Karpas-422 (cell line): ENCODE results near the gene LDLRAD2. TPM values are rescaled to one million over a fixed set of nuclear protein-coding genes. Genes with fewer than 3 reads are reported as not detected.
"Not testable (repeated sequence)": the region's sequence is repeated elsewhere in the genome, so short reads cannot be mapped to it uniquely, and the experiment has no call there.

Source experiments
- DNase-seq: peaks from one replicate; pipeline ENCODE4 v3.0.0-alpha.2; 2015
- H2AFZ ChIP-seq: fragments of 200-600 bp; sonication (generic); 2 replicates; pipeline ENCODE4 v1.6.1; 2014; ENCODE audit warnings: antibody characterized with exemption, low read length, mixed read lengths
- H3K27ac ChIP-seq: fragments of 200-600 bp; sonication (generic); 2 replicates; pipeline ENCODE4 v1.5.1; 2014; ENCODE audit warnings: mild to moderate bottlenecking, low read length, moderate library complexity
- H3K27me3 ChIP-seq: fragments of 200-600 bp; sonication (generic); 2 replicates; pipeline ENCODE4 v1.6.1; 2014; ENCODE audit warnings: low read length, mixed read lengths
- H3K36me3 ChIP-seq: fragments of 200-600 bp; sonication (generic); 2 replicates; pipeline ENCODE4 v1.6.1; 2014; ENCODE audit warnings: low read length, mixed read lengths; ENCODE audit not compliant: insufficient read depth
- H3K4me1 ChIP-seq: fragments of 200-600 bp; sonication (generic); 2 replicates; pipeline ENCODE4 v1.6.1; 2014; ENCODE audit warnings: mild to moderate bottlenecking, low read length, mixed read lengths
- H3K4me2 ChIP-seq: fragments of 200-600 bp; sonication (generic); 2 replicates; pipeline ENCODE4 v1.6.1; 2014; ENCODE audit warnings: low read length, low read depth, mild to moderate bottlenecking; ENCODE audit not compliant: poor library complexity, severe bottlenecking
- H3K4me3 ChIP-seq: fragments of 200-600 bp; sonication (generic); 2 replicates; pipeline ENCODE4 v1.5.1; 2014; ENCODE audit warnings: mild to moderate bottlenecking, antibody characterized with exemption, low read length, mixed read lengths
- H3K79me2 ChIP-seq: fragments of 200-600 bp; sonication (generic); 2 replicates; pipeline ENCODE4 v1.6.1; 2014; ENCODE audit warnings: mild to moderate bottlenecking, low read length, mixed read lengths
- H3K9ac ChIP-seq: fragments of 200-600 bp; sonication (generic); 2 replicates; pipeline ENCODE4 v1.6.0; 2014; ENCODE audit warnings: low read length
- H3K9me2 ChIP-seq: fragments of 200-600 bp; sonication (generic), shearing (Covaris generic); replicated peaks from 2 replicates; pipeline ENCODE4 v1.6.0; 2014; ENCODE audit warnings: mild to moderate bottlenecking, low read length, moderate library complexity; ENCODE audit not compliant: insufficient read depth
- H3K9me3 ChIP-seq: fragments of 300-700, 200-600 bp; sonication (generic); 2 replicates; pipeline ENCODE4 v1.6.1; 2014; ENCODE audit warnings: low read length, mixed read lengths
- H4K20me1 ChIP-seq: fragments of 200-600 bp; sonication (generic); 2 replicates; pipeline ENCODE4 v1.6.1; 2014; ENCODE audit warnings: mild to moderate bottlenecking, antibody characterized with exemption, low read length, low read depth; ENCODE audit not compliant: insufficient read depth
- total RNA-seq: library from RNA; depleted of rRNA; stranded (reverse); fragments of >200 nt; shearing (Covaris generic); gene quantifications from 2 replicates; pipeline ENCODE4 v1.2.3, GENCODE V29; 2014; ENCODE audit warnings: low replicate concordance

LDLRAD2 gene
- total RNA-seq, 1 experiment from 2014 or later, result not detected

DNA sequence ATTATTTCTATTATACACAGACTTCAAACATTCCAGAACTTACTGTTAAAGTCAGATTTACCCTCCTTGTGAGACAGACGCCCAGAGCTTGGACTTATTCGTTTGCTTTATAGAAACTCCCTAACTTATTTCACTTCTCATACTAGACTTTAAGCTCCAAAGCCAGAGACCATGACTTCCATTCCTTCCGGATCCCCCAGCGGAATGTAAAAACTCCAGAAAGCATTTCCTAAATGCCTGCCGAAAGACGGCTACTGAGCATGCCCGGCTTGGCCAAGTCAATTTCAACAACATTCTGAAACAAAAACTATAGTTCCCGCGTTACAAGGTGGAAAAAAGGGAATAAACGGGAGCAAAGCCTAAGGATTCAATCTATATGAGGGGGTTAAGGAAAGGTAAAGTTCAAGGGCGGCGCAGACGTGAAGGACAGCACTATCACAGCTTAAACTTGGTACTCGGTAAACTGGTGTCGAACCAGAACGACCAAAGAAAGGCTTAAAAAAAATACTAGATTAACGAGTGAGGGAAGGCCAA lies 30.2 kb upstream of the LDLRAD2 start:
- no peaks in the 10 kb centered on the region for H3K9me2 ChIP-seq
- peak overlapping the region; percentile 90 for H3K4me3 ChIP-seq
- no peak overlapping the region; the same call in 1 of the 2 replicates for H2AFZ ChIP-seq
- H3K79me2 ChIP-seq, result peaks cover 58% of the 10 kb centered on the region
- peaks cover 20% of the 10 kb centered on the region for H3K4me1 ChIP-seq
- peak overlapping the region; percentile 97 for H3K4me2 ChIP-seq
- H4K20me1 ChIP-seq, result peaks cover 16% of the 10 kb centered on the region; the same call in 1 of the 2 replicates
- no peaks in the 10 kb centered on the region for H3K27me3 ChIP-seq
- H3K36me3 ChIP-seq, result no peaks in the 10 kb centered on the region
- H3K9me3 ChIP-seq, result no peaks in the 10 kb centered on the region
- peak overlapping the region; percentile 67 for H3K27ac ChIP-seq
- peak overlapping the region; percentile 98 for H3K9ac ChIP-seq
- peak; percentile 54 for DNase-seq

DNA sequence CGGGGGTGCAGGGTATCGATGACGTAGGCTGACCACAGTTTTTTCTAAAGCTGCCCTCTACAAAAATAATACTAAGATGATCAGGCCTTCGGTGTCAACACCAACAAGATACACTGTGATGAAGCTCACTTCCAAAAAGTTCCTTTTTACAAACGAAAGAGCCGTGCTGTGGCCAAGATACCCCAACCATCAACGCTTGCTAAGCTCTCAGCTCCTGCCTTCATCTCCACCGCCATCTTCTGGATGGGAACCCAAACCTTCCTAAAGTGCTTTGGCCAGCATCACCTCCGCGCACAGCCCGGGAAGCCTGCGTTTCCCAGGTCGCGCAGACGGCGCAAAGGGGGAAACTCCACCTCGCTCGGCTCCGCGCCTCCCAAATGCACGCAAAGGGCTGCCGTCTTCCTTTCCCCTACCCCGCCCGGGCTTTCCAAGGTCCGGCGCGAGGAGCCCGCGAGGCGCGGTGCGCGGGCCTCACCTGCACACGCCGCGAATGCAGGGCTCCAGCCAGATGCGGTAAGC lies 29.7 kb upstream of the LDLRAD2 start:
- H3K27ac ChIP-seq, result peak overlapping the region; percentile 67
- no peaks in the 10 kb centered on the region for H3K9me2 ChIP-seq
- H2AFZ ChIP-seq, result peak overlapping the region; percentile 61; the same call in 1 of the 2 replicates
- H3K27me3 ChIP-seq, result no peaks in the 10 kb centered on the region
- H3K79me2 ChIP-seq, result peaks cover 53% of the 10 kb centered on the region
- H3K36me3 ChIP-seq, result no peaks in the 10 kb centered on the region
- peak overlapping the region; percentile 97 for H3K4me2 ChIP-seq
- H3K9ac ChIP-seq, result peak overlapping the region; percentile 98
- H4K20me1 ChIP-seq, result peaks cover 16% of the 10 kb centered on the region; the same call in 1 of the 2 replicates
- peak; percentile 79 for DNase-seq
- H3K4me1 ChIP-seq, result peaks cover 20% of the 10 kb centered on the region
- no peaks in the 10 kb centered on the region for H3K9me3 ChIP-seq
- peak overlapping the region; percentile 90 for H3K4me3 ChIP-seq

DNA sequence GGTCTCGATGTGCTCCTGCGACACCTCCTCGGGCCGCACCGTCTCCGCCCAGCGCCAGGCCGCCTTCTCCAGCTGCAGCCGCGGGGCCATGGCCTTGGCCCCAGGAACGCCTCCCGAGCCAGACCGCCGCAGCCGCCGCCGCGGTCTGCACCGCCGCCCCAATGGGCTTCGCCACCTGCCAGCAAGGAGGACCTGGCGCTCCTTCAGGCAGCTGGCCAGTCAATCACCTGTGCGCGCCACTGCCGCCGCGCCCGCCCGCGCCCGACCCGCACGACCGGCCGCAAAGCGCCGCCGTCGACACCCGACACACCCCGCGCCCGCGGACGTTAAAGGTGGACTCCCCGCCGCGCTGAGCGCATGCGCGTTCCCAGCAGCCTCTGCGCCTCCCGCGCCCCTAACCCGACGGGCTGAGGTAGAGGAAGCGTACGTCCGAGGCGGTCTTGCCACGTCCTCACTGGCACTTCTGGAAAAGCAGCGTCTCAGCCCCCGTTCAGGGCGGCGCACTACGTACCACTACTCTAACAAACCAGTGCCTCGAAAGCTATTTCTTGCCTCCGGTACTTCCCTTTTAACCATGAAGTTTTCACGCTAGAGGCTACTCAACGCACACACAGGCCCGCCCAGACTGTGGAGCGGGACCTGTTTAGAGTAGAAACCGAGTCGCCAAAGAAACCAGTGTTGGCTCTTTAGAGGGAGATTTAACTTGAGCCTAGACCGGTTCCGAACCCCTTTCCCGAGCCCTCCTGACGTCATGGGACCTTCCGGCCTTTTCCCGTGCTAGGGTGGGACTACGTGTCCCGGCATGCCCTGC lies 29.0 kb upstream of the LDLRAD2 start, which contains the start of gene USP48:
USP48 (minus strand) TSS at position 282 of the 811 bp plus-strand sequence; CDS start at position 90, 192 bp downstream.
- no peaks in the 10 kb centered on the region for H3K9me2 ChIP-seq
- H3K36me3 ChIP-seq, result no peaks in the 10 kb centered on the region
- H3K9ac ChIP-seq, result peak within 1 kb of the TSS; percentile 98
- H3K27ac ChIP-seq, result peak within 1 kb of the TSS; percentile 93
- peak; percentile 99 for DNase-seq
- no peaks in the 10 kb centered on the region for H3K27me3 ChIP-seq
- peaks cover 16% of the 10 kb centered on the region; the same call in 1 of the 2 replicates for H4K20me1 ChIP-seq
- peaks cover 20% of the 10 kb centered on the region for H3K4me1 ChIP-seq
- no peaks in the 10 kb centered on the region for H3K9me3 ChIP-seq
- peak within 1 kb of the TSS; percentile 97 for H3K4me2 ChIP-seq
- peak within 1 kb of the TSS; percentile 97 for H2AFZ ChIP-seq
- peaks cover 46% of the 10 kb centered on the region for H3K79me2 ChIP-seq
- H3K4me3 ChIP-seq, result peak within 1 kb of the TSS; percentile 90

DNA sequence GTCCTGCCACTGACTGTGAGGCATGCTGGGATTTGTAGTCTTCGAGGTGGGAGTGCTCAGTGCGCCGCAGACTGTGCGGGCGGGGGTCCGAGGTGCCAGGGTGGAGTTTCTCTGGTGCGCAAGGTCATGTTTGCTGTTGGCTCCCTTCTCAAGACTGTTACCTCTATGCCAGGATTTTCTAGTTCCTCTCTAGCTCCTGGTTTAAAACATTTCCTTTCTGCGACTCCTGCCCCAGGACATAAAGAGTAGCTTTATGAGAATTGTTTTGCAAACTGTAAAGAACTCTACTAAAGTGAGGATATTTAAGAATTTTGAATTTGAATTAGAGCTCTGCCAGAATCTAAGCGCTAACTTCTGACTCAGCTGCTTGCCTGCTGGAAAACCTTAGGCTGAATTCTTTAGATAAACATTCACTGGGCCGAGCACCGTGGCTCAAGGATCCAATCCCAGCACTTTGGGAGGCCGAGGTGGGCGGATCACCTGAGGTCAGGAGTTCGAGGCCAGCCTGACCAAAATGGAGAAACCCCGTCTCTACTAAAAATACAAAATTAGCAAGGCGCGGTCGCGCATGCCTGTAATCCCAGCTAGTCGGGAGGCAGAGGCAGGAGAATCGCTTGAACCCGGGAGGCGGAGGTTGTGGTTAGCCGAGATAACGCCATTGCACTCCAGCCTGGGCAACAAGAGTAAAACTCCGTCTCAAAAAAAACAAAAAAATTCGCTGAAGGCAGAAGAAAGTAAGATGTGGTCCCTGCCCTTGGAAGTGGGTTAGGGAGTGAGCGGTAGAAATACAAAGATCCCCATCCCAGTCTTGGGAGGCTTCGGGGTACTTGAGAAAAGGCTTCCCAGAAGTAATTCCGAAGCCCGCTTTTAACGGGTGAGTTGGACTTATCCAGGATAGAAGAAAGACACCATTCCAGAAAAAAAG lies 28.1 kb upstream of the LDLRAD2 start:
- H3K4me2 ChIP-seq, result peak overlapping the region; percentile 97
- H3K4me3 ChIP-seq, result peak overlapping the region; percentile 90
- peaks cover 20% of the 10 kb centered on the region for H3K4me1 ChIP-seq
- H3K79me2 ChIP-seq, result peaks cover 38% of the 10 kb centered on the region
- peak overlapping the region; percentile 93 for H3K27ac ChIP-seq
- H3K9ac ChIP-seq, result peak overlapping the region; percentile 98
- no peaks in the 10 kb centered on the region for H3K36me3 ChIP-seq
- H2AFZ ChIP-seq, result peak overlapping the region; percentile 97; the same call in 1 of the 2 replicates
- H3K27me3 ChIP-seq, result no peaks in the 10 kb centered on the region
- peaks cover 16% of the 10 kb centered on the region; the same call in 1 of the 2 replicates for H4K20me1 ChIP-seq
- no peaks in the 10 kb centered on the region for H3K9me3 ChIP-seq
- H3K9me2 ChIP-seq, result no peaks in the 10 kb centered on the region
- DNase-seq, result no peak

DNA sequence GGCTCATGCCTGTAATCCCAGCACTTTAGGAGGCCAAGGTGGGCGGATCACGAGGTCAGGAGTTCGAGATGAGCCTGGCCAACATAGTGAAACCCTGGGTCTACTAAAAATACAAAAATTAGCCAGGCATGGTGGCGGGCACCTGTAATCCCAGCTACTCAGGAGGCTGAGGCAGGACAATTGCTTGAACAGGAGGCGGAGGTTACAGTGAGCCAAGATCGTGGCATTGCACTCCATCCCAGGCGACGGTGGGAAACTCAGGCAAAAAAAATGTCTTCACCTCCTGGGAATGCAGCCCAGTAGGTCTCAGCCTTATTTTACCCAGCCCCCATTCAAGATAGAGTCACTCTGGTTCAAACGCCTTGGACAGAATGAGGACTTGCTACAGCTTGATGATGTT lies 26.3 kb upstream of the LDLRAD2 start:
- H3K9me3 ChIP-seq, H4K20me1 ChIP-seq, H3K9me2 ChIP-seq, H3K27ac ChIP-seq, H3K4me1 ChIP-seq, H3K36me3 ChIP-seq, H3K4me3 ChIP-seq, H2AFZ ChIP-seq, H3K9ac ChIP-seq, DNase-seq, H3K4me2 ChIP-seq, H3K27me3 ChIP-seq: not testable (repeated sequence)
- peaks cover 20% of the 10 kb centered on the region for H3K79me2 ChIP-seq

DNA sequence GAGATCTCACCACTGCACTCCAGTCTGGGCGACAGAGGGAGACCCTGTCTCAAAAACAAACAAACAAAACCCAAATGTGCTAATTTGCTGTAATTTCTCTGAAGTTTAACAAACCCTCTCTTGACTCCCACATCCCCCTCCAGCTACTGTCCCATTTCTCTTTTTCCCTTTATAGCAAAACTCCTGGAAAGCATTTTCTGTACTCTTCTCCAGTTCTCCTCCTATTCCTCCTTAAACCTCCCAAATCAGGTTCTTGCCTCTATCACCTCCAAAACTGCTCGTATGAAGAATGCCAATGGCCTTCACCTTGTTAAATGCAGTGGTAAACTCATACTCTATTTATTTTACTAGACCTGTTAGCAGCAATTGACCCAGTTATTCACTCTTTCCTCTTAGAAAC lies 25.4 kb upstream of the LDLRAD2 start:
- DNase-seq, result no peak
- Histone ChIP-seq H3K9ac (no peak overlapping the region), H3K79me2 (peaks cover 12% of the 10 kb centered on the region), H3K27ac (no peak overlapping the region), H3K27me3 (no peaks in the 10 kb centered on the region), H3K36me3 (no peaks in the 10 kb centered on the region), H2AFZ (no peak overlapping the region), H3K9me3 (no peaks in the 10 kb centered on the region), H3K4me1 (peaks cover 5% of the 10 kb centered on the region), H3K4me2 (no peak overlapping the region), H3K9me2 (no peaks in the 10 kb centered on the region), H3K4me3 (no peak overlapping the region), H4K20me1 (peaks cover 4% of the 10 kb centered on the region; the same call in 1 of the 2 replicates)

DNA sequence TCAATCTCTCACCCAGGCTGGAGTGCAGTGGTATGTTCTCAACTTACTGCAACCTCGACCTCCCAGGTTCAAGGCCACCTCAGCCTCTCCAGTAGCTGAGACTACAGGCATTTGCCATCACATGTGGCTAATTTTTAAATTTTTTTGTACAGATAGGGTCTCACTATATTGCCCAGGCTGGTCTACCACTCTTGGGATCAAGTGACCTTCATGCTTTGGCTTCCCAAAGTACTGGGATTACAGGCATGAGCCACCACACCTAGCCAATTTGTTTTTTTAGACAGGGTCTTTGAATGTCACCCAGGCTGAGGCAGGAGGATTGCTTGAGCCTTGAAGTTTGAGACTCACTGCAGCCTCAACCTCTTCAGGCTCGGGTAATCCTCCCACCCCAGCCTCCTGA lies 19.0 kb upstream of the LDLRAD2 start:
- Histone ChIP-seq H3K9me3 (no peaks in the 10 kb centered on the region; the same call in 1 of the 2 replicates), H3K4me1 (no peaks in the 10 kb centered on the region), H3K79me2 (no peaks in the 10 kb centered on the region), H3K4me3 (no peak overlapping the region), H3K9ac (no peak overlapping the region), H3K27ac (no peak overlapping the region), H2AFZ (no peak overlapping the region), H3K36me3 (no peaks in the 10 kb centered on the region), H3K4me2 (no peak overlapping the region), H4K20me1 (no peaks in the 10 kb centered on the region), H3K27me3 (no peaks in the 10 kb centered on the region), H3K9me2 (no peaks in the 10 kb centered on the region)
- DNase-seq, result no peak
